Measurements from ENCODE around the gene RAB31.

GRCh38 chr18:9822587-9823185, 114.6 kb downstream of the RAB31 start:
- no peak for TF ChIP-seq CTCF (IDR thresholded peaks at IDR 0.05)
- no peak for TF ChIP-seq POLR2A (IDR thresholded peaks at IDR 0.05)
